GM19023 (cell line): ENCODE results near the gene CD248.
"Not testable (repeated sequence)": the region's sequence is repeated elsewhere in the genome, so short reads cannot be mapped to it uniquely, and the experiment has no call there.

Experiments
- ATAC-seq: cut with Tn5 transposase; IDR thresholded peaks from one replicate; pipeline ENCODE4 v1.9.1; 2021; ENCODE audit warnings: mild to moderate bottlenecking, moderate library complexity; ENCODE audit not compliant: unreplicated experiment

Gene CD248

DNA sequence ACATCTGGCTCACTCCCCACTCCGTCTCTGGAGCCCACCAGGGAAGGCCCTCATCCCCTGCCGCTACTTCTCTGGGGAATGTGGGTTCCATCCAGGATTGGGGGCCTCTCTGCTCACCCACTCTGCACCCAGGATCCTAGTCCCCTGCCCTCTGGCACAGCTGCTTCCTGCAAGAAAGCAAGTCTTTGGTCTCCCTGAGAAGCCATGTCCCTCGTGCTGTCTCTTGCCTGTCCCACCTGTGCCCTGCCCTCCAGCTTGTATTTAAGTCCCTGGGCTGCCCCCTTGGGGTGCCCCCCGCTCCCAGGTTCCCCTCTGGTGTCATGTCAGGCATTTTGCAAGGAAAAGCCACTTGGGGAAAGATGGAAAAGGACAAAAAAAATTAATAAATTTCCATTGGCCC is 39.8 kb downstream of the CD248 start:
- not testable (repeated sequence) for ATAC-seq

DNA sequence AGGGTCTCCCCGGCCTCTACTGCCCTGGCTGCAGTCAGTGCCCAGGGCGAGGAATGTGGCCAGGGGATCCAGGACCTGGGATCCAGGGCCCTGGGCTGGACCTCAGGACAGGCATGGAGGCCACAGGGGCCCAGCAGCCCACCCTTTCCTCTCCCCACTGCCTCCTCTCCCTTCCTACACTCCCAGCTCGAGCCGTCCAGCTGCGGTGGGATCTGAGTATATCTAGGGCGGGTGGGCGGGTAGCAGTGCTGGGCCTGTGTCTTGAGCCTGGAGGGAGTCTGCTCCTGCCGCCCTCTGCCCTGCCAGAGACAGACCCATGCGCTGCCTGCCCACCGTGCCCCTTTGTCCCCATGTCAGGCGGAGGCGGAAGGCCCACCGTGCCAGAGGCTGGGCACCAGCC is 40.2 kb downstream of the CD248 start:
- ATAC-seq, result not testable (repeated sequence)

DNA sequence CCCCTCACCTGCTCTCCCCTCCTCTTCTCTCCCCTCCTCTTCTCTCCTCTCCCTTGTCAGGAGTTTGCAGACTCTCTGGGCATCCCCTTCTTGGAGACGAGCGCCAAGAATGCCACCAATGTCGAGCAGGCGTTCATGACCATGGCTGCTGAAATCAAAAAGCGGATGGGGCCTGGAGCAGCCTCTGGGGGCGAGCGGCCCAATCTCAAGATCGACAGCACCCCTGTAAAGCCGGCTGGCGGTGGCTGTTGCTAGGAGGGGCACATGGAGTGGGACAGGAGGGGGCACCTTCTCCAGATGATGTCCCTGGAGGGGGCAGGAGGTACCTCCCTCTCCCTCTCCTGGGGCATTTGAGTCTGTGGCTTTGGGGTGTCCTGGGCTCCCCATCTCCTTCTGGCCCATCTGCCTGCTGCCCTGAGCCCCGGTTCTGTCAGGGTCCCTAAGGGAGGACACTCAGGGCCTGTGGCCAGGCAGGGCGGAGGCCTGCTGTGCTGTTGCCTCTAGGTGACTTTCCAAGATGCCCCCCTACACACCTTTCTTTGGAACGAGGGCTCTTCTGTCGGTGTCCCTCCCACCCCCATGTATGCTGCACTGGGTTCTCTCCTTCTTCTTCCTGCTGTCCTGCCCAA is 40.7 kb downstream of the CD248 start:
- no peak for ATAC-seq

GRCh38 chr11:66275396-66275795 is 41.4 kb downstream of the CD248 start:
- ATAC-seq, result no peak

DNA sequence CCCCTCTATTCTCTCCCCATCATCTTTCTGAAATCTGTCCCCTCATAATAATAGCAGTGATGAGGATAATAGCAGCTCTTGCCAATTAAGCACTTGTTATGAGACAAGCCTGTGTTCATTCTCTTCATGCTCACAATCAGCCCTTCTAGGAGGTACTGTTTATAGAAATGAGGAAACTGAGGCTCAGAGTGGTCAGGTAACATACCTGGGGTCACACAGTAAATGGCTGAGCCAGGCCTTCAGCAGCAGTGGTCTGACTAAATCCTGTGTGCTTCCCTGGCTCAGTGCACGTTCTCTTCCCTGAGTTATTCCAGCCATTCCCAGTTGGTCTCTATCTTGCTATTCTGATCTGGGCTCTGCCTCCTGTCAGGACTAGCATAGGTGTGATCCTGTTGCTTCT is 42.6 kb downstream of the CD248 start:
- ATAC-seq, result no peak

DNA sequence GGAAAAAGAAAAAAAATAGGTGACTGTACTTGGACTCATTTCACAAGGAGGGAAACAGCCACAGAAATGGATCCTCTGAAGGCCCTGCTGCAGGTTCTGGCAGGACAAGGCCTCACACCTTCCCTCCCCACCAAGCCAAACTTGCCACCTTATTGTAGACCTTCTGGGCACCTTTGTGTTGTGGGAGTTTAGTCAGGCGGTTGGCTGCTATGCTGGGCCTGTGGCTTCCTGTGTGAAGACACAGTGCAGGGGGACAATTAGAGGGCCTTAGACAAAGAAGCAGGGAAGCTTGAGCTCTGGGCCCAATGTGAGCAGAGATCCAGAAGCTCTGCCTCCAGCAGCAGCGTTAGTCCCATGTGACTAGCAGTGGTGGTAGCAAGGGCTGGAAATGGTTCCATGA is 44.2 kb downstream of the CD248 start:
- ATAC-seq, result no peak

GRCh38 chr11:66271816-66272215 is 45.0 kb downstream of the CD248 start:
- no peak for ATAC-seq

DNA sequence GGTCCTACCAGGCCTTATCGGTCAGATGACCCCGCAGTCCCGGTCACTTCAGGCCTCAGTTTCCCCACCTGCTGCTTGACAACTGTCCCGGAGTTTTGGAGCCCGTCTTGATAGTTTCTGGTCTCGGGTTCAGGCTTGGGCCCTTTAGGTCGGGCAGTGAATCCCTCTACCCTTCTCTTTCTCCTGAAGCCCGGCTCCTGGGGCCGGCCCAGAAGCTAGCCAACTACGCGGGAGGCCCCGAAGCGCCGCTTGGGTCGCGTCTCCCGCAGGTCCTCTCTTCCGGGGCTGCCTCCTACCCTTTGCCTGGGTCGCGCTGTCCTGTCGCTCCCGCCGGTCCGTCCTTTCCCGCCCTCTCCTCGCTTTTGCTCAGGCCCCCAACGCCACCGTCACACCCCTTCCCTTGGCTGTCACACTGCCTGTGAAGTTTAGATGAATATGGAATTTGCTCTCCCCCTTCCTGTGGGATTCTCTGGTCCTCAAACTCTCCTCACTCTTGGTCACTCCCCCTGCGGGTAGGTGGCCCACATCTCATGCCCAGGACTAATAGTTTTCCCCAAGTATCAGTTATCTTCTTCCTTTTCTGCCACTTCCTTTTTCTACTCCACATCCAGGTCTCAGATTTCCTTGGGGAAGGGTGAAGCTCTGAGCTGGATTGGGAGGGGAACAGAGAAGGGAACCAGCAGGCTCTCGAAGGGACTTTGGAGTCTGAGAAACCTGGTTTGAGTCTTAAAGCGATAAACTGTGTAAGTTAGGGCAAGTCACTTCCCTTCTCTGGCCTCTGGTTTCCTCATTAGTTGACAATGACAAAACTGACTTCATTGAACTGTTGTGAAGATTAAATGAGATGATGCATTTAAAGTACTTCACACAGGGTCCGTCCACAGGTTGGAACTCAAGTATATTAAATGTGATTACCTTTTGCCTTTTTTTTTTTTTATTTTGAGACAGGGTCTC is 47.6 kb downstream of the CD248 start:
- ATAC-seq, result no peak

GRCh38 chr11:66268244-66268951 is 48.4 kb downstream of the CD248 start, which contains the start of gene RAB1B:
RAB1B (plus strand) TSS chr11:66268639; CDS start chr11:66268680, 41 bp downstream.
- peak; percentile 81 for ATAC-seq

DNA sequence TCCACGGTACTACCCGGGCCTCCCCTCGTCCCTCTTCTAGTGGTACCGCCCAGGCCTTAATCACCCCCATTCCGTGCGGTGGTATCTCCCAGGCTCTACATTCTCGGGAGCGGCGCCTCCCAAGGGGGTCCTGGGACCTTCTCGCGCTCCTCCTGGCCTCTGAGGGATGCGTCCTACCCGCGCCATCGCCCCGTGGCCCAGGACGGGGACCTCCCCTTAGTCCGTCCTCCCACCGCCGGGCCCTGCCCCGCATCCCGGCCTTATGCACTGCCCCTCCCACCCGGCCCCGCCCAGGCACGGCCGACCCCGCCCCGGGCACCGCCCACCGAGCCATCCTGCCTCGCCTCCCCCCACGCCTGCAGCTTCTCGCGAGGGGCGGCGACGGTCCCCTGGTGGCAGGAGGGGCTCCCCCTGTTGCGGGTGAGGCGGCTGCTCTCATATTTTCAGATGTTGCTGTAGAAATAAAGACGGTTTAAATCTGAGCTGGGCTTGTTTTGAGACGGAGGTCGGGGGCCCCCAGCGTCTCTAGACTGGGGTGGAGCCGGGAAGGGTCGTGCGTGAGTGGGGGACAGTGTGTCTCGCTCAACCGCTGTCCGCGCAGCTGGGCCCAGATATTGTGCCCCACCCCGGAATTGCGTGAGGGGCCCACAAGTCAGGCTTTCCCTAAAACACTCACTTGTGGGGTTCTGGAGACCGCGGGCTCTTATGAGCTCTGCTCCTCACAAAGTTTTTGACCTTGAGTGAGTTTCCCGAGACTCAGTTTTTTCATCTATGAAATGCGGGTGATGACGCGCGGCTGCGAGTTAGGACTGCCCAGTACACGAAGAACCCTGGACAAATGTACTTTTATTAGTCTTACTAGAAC is 49.2 kb downstream of the CD248 start:
- peak; percentile 46 for ATAC-seq

- ATAC-seq, result no peak
Observed at GRCh38 chr11:66267039-66267378, 49.8 kb downstream of the CD248 start.

DNA sequence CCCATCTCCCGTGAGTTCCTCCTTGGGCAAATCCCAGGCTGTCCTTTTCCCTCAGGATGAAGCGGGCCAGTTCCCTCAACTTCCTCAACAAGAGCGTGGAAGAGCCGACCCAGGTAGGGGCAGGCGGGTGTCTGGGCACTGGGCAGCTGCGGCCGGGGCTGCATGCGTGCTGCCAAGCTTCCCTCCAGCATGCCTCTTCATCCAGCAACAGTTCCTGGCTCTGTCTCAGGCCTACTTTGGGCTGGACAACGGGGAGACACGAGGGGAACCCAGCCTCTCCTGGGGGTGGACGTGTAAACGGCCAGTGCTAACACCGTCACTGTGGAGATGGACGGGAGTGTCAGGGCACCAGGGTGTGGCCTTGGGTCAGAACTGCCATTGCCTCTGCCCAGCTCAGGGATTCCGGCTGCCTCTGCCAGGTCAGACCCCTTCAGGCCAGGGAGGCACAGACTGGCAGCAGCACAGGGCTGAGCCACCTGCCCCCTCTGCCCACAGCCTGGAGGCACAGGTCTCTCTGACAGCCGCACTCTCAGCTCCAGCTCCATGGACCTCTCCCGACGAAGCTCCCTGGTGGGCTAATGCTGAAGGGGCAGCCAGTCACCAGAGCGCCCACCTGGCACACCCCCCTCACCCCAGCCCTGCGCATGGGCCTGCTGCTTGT is 50.3 kb downstream of the CD248 start:
- ATAC-seq, result no peak

DNA sequence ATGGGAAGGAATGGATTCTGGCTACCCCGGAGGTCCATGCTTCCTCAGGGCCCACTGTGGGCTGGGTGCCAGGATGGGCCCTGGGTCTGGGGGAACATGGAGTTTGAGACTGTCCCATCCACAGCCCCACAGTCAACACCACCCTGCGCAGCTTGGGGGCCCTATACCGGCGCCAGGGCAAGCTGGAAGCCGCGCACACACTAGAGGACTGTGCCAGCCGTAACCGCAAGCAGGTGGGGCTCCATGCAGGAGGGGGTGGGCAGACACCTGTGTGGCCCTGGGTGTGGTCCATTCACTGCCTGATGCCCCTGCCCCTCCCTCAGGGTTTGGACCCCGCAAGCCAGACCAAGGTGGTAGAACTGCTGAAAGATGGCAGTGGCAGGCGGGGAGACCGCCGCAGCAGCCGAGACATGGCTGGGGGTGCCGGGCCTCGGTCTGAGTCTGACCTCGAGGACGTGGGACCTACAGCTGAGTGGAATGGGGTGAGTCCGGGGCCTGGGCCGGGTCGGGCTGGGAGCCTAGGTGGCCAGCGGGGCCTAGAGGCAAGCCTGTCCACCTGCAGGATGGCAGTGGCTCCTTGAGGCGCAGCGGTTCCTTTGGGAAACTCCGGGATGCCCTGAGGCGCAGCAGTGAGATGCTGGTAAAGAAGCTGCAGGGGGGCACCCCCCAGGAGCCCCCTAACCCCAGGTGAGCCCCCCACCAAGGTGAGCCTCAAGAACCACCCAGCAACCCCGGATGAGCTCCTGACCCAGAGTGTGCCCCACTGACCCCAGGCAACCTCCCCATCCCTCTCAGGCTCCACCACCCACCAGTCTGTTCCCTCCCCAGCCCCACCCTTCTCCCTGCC is 51.1 kb downstream of the CD248 start:
- ATAC-seq, result no peak

DNA sequence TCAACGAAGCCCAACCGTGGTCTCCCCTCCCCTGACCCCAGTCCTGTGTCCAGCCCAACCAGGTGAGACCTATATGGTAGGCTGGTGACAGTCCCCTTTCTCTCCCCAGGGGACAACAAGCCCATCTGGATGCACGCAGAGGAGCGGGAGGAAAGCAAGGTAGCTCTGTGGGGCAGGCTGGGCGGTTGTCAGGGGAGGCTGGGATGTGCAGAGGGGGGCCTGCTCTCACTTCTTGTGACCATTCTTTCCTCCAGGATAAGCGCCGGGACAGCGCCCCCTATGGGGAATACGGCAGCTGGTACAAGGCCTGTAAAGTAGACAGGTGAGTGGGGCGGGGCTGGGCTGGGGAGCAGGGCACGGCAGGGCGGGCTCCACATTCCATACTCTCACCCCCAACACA is 51.9 kb downstream of the CD248 start:
- no peak for ATAC-seq
